ENCODE measurements around the gene SLX4IP. TPM values are rescaled to one million over a fixed set of nuclear protein-coding genes. Genes with fewer than 3 reads are reported as not detected.
A peak's percentile ranks its signal among the peaks of the same experiment; 100 is the strongest.

The SLX4IP gene
- total and polyA plus RNA-seq, 2 of the 13 experiments (the other 11 are each of a cell fraction or from before 2014, with no cell fraction given), result 3.6 to 7.3 TPM

GRCh38 chr20:10540636-10541493, 105.8 kb downstream of the SLX4IP start (continued):
- TF ChIP-seq NFYB (CRISPR knock-in tag; IDR thresholded peaks at IDR 0.05) (no peak), ZNF550 (CRISPR knock-in tag; IDR thresholded peaks at IDR 0.05; ENCODE audit: borderline replicate concordance) (no peak), RELA (CRISPR knock-in tag; IDR thresholded peaks at IDR 0.05) (no peak), ATF3 (CRISPR knock-in tag; IDR thresholded peaks at IDR 0.05) (peak; percentile 88), ZNF232 (CRISPR knock-in tag; IDR thresholded peaks at IDR 0.05; ENCODE audit: borderline replicate concordance) (no peak; the same call in 1 of the 2 replicates), FOXO1 (CRISPR knock-in tag; IDR thresholded peaks at IDR 0.05) (peak; percentile 84), JUND (CRISPR knock-in tag; IDR thresholded peaks at IDR 0.05) (peak; percentile 77), SMARCE1 (IDR thresholded peaks at IDR 0.05; ENCODE audit: borderline replicate concordance) (0 out of 2 replicates have a peak, but pooled peaks have one; percentile 56), PBX3 (CRISPR knock-in tag; IDR thresholded peaks at IDR 0.05; ENCODE audit: borderline replicate concordance) (no peak), POLR2AphosphoS5 (IDR thresholded peaks at IDR 0.05; ENCODE audit: low read depth, low read length) (peak; percentile 31), RAD51 (IDR thresholded peaks at IDR 0.05; ENCODE audit: borderline replicate concordance) (peak; percentile 36; the same call in 1 of the 2 replicates), ZNF720 (CRISPR knock-in tag; IDR thresholded peaks at IDR 0.05) (no peak), POGZ (CRISPR knock-in tag; IDR thresholded peaks at IDR 0.05) (peak; percentile 89), HNRNPK (IDR thresholded peaks at IDR 0.05; ENCODE audit: low read depth, low read length, poor library complexity, severe bottlenecking) (no peak), FOXP1 (IDR thresholded peaks at IDR 0.05) (no peak), FOXP1 (CRISPR knock-in tag; IDR thresholded peaks at IDR 0.05) (peak; percentile 81), ZNF792 (CRISPR knock-in tag; IDR thresholded peaks at IDR 0.05) (peak; percentile 75; the same call in 1 of the 2 replicates), CREM (IDR thresholded peaks at IDR 0.05) (peak; percentile 94), CREM (CRISPR knock-in tag; IDR thresholded peaks at IDR 0.05) (no peak), TAF1 (CRISPR knock-in tag; IDR thresholded peaks at IDR 0.05) (no peak), MEIS2 (CRISPR knock-in tag; IDR thresholded peaks at IDR 0.05) (peak; percentile 49; the same call in 1 of the 2 replicates), HOXD1 (CRISPR knock-in tag; IDR thresholded peaks at IDR 0.05) (peak; percentile 85; the same call in 1 of the 2 replicates), LCORL (IDR thresholded peaks at IDR 0.05) (peak; percentile 65; the same call in 1 of the 2 replicates), LCORL (CRISPR knock-in tag; IDR thresholded peaks at IDR 0.05) (peak; percentile 73; the same call in 1 of the 2 replicates), PAXIP1 (CRISPR knock-in tag; conservative IDR thresholded peaks at IDR 0.05) (peak; percentile 98), PTBP1 (IDR thresholded peaks at IDR 0.05; ENCODE audit: low read depth, low read length, poor library complexity, severe bottlenecking) (no peak)
- TF ChIP-seq, protein P1, sequence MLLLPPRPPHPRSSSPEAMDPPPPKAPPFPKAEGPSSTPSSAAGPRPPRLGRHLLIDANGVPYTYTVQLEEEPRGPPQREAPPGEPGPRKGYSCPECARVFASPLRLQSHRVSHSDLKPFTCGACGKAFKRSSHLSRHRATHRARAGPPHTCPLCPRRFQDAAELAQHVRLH (CRISPR knock-in tag; IDR thresholded peaks at IDR 0.05; ENCODE audit: borderline replicate concordance, low read depth), result peak; percentile 36; the same call in 1 of the 2 replicates
